ENCODE results near the gene SLC24A1.
A peak's percentile ranks its signal among the peaks of the same experiment; 100 is the strongest.

Gene SLC24A1

GRCh38 chr15:65619626-65620290, 2.0 kb upstream of the SLC24A1 start:
- DNase-seq = no peak

- DNase-seq = no peak
These were observed 905 bp upstream of the SLC24A1 start for GRCh38 chr15:65620833-65621232.

- DNase-seq = no peak
These were observed 1.4 kb downstream of the SLC24A1 start for GRCh38 chr15:65623103-65623502.

- no peak for DNase-seq
These were observed 5.1 kb downstream of the SLC24A1 start for GRCh38 chr15:65626856-65627255.

- DNase-seq = no peak
These were observed 7.8 kb downstream of the SLC24A1 start for GRCh38 chr15:65629548-65629947.

GRCh38 chr15:65630760-65631159, 9.0 kb downstream of the SLC24A1 start:
- no peak for DNase-seq

- DNase-seq = no peak
These were observed 9.8 kb downstream of the SLC24A1 start for GRCh38 chr15:65631503-65631902.

- no peak for DNase-seq
These were observed 11.1 kb downstream of the SLC24A1 start for GRCh38 chr15:65632780-65633375.

- no peak for DNase-seq
These were observed 12.0 kb downstream of the SLC24A1 start for GRCh38 chr15:65633752-65634151.

- DNase-seq = no peak
These were observed 12.6 kb downstream of the SLC24A1 start for GRCh38 chr15:65634356-65634755.

- DNase-seq = no peak
These were observed 16.4 kb downstream of the SLC24A1 start for GRCh38 chr15:65638109-65638508.

GRCh38 chr15:65638681-65639089, 16.9 kb downstream of the SLC24A1 start:
- peak; percentile 82 for DNase-seq

GRCh38 chr15:65639509-65639908, 17.8 kb downstream of the SLC24A1 start:
- DNase-seq = no peak

GRCh38 chr15:65641768-65642475, 20.2 kb downstream of the SLC24A1 start:
- no peak for DNase-seq

- DNase-seq = no peak
These were observed 20.9 kb downstream of the SLC24A1 start for GRCh38 chr15:65642594-65642993.

GRCh38 chr15:65644282-65644681, 22.5 kb downstream of the SLC24A1 start:
- no peak for DNase-seq

- DNase-seq = no peak
These were observed 23.7 kb downstream of the SLC24A1 start for GRCh38 chr15:65645392-65645791.

- DNase-seq = peak; percentile 50
These were observed 24.7 kb downstream of the SLC24A1 start for GRCh38 chr15:65646486-65646885.

- DNase-seq = no peak
These were observed 28.7 kb downstream of the SLC24A1 start for GRCh38 chr15:65650312-65651041.

GRCh38 chr15:65651042-65651322, 29.2 kb downstream of the SLC24A1 start:
- DNase-seq = no peak

GRCh38 chr15:65651831-65652749, 30.4 kb downstream of the SLC24A1 start:
- no peak for DNase-seq

GRCh38 chr15:65653341-65653740, 31.6 kb downstream of the SLC24A1 start:
- DNase-seq = peak; percentile 65
